Measurements from ENCODE around the gene ZNF132.
"Not testable (repeated sequence)": the region's sequence is repeated elsewhere in the genome, so short reads cannot be mapped to it uniquely, and the experiment has no call there.

ZNF132 gene

GRCh38 chr19:58408152-58409009 is 31.6 kb downstream of the ZNF132 start, which contains the start of gene ZNF584:
Gene ZNF584, plus strand, starts transcription at chr19:58408649. Its CDS starts 499 bp downstream, at chr19:58409148.
- peak; percentile 84 to 93 for DNase-seq (ENCODE audit: low read depth in 2 of 2, low spot score in 1 of 2)

GRCh38 chr19:58407658-58408151 is 32.2 kb downstream of the ZNF132 start:
- no peak for DNase-seq (ENCODE audit: low read depth in 2 of 2, low spot score in 1 of 2)

GRCh38 chr19:58406818-58407657 is 32.9 kb downstream of the ZNF132 start:
- no peak for DNase-seq (ENCODE audit: low read depth in 2 of 2, low spot score in 1 of 2)

- not testable (repeated sequence) for DNase-seq (ENCODE audit: low read depth in 2 of 2, low spot score in 1 of 2)
These were observed 36.0 kb downstream of the ZNF132 start for GRCh38 chr19:58403920-58404478.

GRCh38 chr19:58401840-58402421 is 38.0 kb downstream of the ZNF132 start:
- DNase-seq (ENCODE audit: low read depth in 2 of 2, low spot score in 1 of 2): no peak

- DNase-seq (ENCODE audit: low read depth in 2 of 2, low spot score in 1 of 2): peak; percentile 98
These were observed 38.8 kb downstream of the ZNF132 start for GRCh38 chr19:58400916-58401839.

GRCh38 chr19:58400316-58400915 is 39.5 kb downstream of the ZNF132 start:
- DNase-seq (ENCODE audit: low read depth in 2 of 2, low spot score in 1 of 2): no peak

GRCh38 chr19:58399903-58400302 is 40.0 kb downstream of the ZNF132 start:
- no peak for DNase-seq (ENCODE audit: low read depth in 2 of 2, low spot score in 1 of 2)

GRCh38 chr19:58398545-58398944 is 41.4 kb downstream of the ZNF132 start:
- DNase-seq (ENCODE audit: low read depth in 2 of 2, low spot score in 1 of 2): no peak

- DNase-seq (ENCODE audit: low read depth in 2 of 2, low spot score in 1 of 2): no peak
These were observed 41.9 kb downstream of the ZNF132 start for GRCh38 chr19:58398087-58398486.

- no peak for DNase-seq (ENCODE audit: low read depth in 2 of 2, low spot score in 1 of 2)
These were observed 42.4 kb downstream of the ZNF132 start for GRCh38 chr19:58397533-58398037.

GRCh38 chr19:58396691-58397532 is 43.0 kb downstream of the ZNF132 start:
- no peak for DNase-seq (ENCODE audit: low read depth in 2 of 2, low spot score in 1 of 2)

- DNase-seq (ENCODE audit: low read depth in 2 of 2, low spot score in 1 of 2): no peak
These were observed 43.9 kb downstream of the ZNF132 start for GRCh38 chr19:58395979-58396627.

- no peak for DNase-seq (ENCODE audit: low read depth in 2 of 2, low spot score in 1 of 2)
These were observed 44.6 kb downstream of the ZNF132 start, which contains the start of gene RNF225 for GRCh38 chr19:58395220-58395978. Gene RNF225, plus strand, starts transcription at chr19:58395656. Its CDS starts 434 bp downstream, at chr19:58396090.

- DNase-seq (ENCODE audit: low read depth in 2 of 2, low spot score in 1 of 2): no peak
These were observed 45.1 kb downstream of the ZNF132 start for GRCh38 chr19:58394821-58395219.

GRCh38 chr19:58393725-58394033 is 46.3 kb downstream of the ZNF132 start:
- DNase-seq (ENCODE audit: low read depth in 2 of 2, low spot score in 1 of 2): no peak
